ENCODE results near the gene DNAJB9.
"Not testable (repeated sequence)": the region's sequence is repeated elsewhere in the genome, so short reads cannot be mapped to it uniquely, and the experiment has no call there.

DNAJB9 gene

GRCh38 chr7:108569381-108570145 lies at the start of gene DNAJB9, which contains the start of gene THAP5:
TSS of gene DNAJB9 (plus strand) at chr7:108569874. CDS start at chr7:108571727, 1,853 bp downstream.
TSS of gene THAP5 (minus strand) at chr7:108569706. CDS start at chr7:108569569, 137 bp downstream.
- Mint-ChIP-seq H3K9me3 (peaks cover 5% of the 10 kb centered on the region), H3K4me1 (peaks cover 64% of the 10 kb centered on the region), H3K4me3 (peak within 1 kb of the TSS; percentile 98), H3K27ac (peak within 1 kb of the TSS; percentile 99), H3K36me3 (peaks cover 20% of the 10 kb centered on the region), H3K27me3 (no peaks in the 10 kb centered on the region)

DNA sequence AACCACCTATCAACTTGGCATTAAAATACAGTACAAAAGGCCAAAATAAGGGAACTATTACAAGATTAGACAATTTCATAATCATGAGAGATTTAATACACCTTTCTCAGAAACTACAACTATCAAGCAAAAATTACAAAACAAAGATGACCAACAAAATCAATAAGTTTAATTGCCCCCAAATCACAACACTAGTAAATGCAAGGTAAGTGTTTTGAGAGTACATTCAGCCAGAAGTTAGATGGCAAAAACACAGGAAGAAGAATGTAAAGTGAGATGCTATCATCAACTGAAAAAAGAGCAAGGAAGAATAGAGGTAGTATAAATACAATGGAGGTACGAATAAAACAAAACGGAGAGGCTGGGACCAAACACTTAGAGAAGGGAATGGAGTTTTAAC lies 46.9 kb upstream of the DNAJB9 start:
- no peaks in the 10 kb centered on the region for H3K27me3 Mint-ChIP-seq
- H3K36me3 Mint-ChIP-seq, result peaks cover 25% of the 10 kb centered on the region
- H3K4me3 Mint-ChIP-seq, result peak overlapping the region; percentile 11
- peaks cover 60% of the 10 kb centered on the region for H3K4me1 Mint-ChIP-seq
- H3K27ac Mint-ChIP-seq, result peak overlapping the region; percentile 92
- no peaks in the 10 kb centered on the region for H3K9me3 Mint-ChIP-seq

GRCh38 chr7:108525327-108525984 lies 44.2 kb upstream of the DNAJB9 start:
- H3K27ac Mint-ChIP-seq, result peak overlapping the region; percentile 96
- H3K27me3 Mint-ChIP-seq, result peaks cover 4% of the 10 kb centered on the region
- no peaks in the 10 kb centered on the region for H3K9me3 Mint-ChIP-seq
- peaks cover 48% of the 10 kb centered on the region for H3K4me1 Mint-ChIP-seq
- peaks cover 4% of the 10 kb centered on the region for H3K36me3 Mint-ChIP-seq
- peak overlapping the region; percentile 95 for H3K4me3 Mint-ChIP-seq

- peaks cover 3% of the 10 kb centered on the region for H3K36me3 Mint-ChIP-seq
- no peaks in the 10 kb centered on the region for H3K9me3 Mint-ChIP-seq
- peak within 1 kb of the TSS; percentile 96 for H3K27ac Mint-ChIP-seq
- peak within 1 kb of the TSS; percentile 95 for H3K4me3 Mint-ChIP-seq
- H3K27me3 Mint-ChIP-seq, result peaks cover 4% of the 10 kb centered on the region
- H3K4me1 Mint-ChIP-seq, result peaks cover 44% of the 10 kb centered on the region
Observed at GRCh38 chr7:108525985-108526767, 43.5 kb upstream of the DNAJB9 start, which contains the start of gene PNPLA8. TSS of gene PNPLA8 (minus strand) at chr7:108526135. CDS start at chr7:108515491, 10,644 bp downstream.

GRCh38 chr7:108526768-108527017 lies 43.0 kb upstream of the DNAJB9 start:
- H3K4me1 Mint-ChIP-seq, result peaks cover 39% of the 10 kb centered on the region
- no peaks in the 10 kb centered on the region for H3K36me3 Mint-ChIP-seq
- H3K9me3 Mint-ChIP-seq, result no peaks in the 10 kb centered on the region
- H3K27me3 Mint-ChIP-seq, result peaks cover 4% of the 10 kb centered on the region
- H3K27ac Mint-ChIP-seq, result peak overlapping the region; percentile 96
- H3K4me3 Mint-ChIP-seq, result peak overlapping the region; percentile 95

GRCh38 chr7:108528183-108528712 lies 41.4 kb upstream of the DNAJB9 start:
- Mint-ChIP-seq H3K27ac (no peak overlapping the region), H3K36me3 (no peaks in the 10 kb centered on the region), H3K4me3 (no peak overlapping the region), H3K4me1 (peaks cover 27% of the 10 kb centered on the region), H3K9me3 (no peaks in the 10 kb centered on the region), H3K27me3 (peaks cover 4% of the 10 kb centered on the region)

DNA sequence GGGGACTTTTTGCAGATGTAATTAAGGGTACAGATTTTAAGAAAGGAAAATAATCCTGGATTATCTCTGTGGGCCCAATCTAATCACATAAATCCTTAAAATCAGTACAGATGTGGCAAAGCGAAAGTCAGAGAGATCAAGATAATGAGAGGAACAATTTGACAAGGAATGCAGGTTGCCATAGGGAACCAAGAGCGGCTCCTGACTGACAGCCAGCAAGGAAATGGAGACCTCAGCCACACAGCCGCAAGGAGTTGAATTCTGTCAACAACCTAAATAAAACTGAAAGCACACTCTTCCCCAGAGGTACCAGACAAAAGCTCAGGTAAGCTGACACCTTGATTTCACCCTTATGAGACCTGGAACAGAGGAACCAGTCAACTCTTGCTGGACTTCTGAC lies 40.3 kb upstream of the DNAJB9 start:
- H3K4me3 Mint-ChIP-seq, result no peak overlapping the region
- H3K27ac Mint-ChIP-seq, result no peak overlapping the region
- H3K36me3 Mint-ChIP-seq, result peaks cover under 1% of the 10 kb centered on the region
- H3K9me3 Mint-ChIP-seq, result no peaks in the 10 kb centered on the region
- H3K27me3 Mint-ChIP-seq, result peaks cover 5% of the 10 kb centered on the region
- H3K4me1 Mint-ChIP-seq, result peaks cover 16% of the 10 kb centered on the region

DNA sequence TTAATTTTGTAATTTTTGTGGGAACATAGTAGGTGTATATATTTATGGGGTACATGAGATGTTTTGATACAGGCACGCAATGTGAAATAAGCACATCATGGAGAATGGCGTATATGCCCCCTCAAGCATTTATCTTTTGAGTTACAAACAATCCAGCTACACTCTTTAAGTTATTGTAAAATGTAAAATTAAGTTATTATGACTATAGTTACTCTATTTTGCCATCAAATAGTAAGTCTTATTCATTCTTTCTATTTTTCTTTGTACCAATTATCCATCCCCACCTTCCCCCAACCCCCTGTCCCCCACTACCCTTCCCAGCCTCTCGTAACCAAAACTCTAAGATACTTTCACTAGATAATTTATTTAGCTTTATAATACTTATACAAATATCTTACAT lies 36.0 kb upstream of the DNAJB9 start:
- Mint-ChIP-seq H3K4me3 (no peak overlapping the region), H3K9me3 (no peaks in the 10 kb centered on the region), H3K27me3 (peaks cover 10% of the 10 kb centered on the region), H3K36me3 (peaks cover 3% of the 10 kb centered on the region), H3K27ac (no peak overlapping the region), H3K4me1 (no peaks in the 10 kb centered on the region)

DNA sequence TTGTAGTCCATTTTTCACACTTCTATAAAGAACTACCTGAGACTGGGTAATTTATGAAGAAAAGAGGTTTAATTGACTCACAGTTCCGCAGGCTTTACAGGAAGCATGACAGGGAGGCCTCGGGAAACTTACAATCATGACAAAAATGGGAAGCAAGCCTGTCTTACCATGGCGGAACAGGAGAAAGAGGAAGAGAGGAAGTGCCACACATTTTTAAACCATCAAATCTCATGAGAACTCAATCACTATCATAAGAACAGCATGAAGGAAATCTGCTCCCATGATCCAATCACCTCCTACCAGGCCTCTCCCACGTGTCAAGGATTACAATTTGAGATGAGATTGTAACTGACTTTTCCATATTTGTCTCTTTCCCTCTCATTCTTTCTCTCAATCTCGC lies 34.4 kb upstream of the DNAJB9 start:
- Mint-ChIP-seq H3K4me3 (no peak overlapping the region), H3K27me3 (peaks cover 8% of the 10 kb centered on the region), H3K9me3 (no peaks in the 10 kb centered on the region), H3K36me3 (peaks cover 3% of the 10 kb centered on the region), H3K4me1 (no peaks in the 10 kb centered on the region), H3K27ac (no peak overlapping the region)

DNA sequence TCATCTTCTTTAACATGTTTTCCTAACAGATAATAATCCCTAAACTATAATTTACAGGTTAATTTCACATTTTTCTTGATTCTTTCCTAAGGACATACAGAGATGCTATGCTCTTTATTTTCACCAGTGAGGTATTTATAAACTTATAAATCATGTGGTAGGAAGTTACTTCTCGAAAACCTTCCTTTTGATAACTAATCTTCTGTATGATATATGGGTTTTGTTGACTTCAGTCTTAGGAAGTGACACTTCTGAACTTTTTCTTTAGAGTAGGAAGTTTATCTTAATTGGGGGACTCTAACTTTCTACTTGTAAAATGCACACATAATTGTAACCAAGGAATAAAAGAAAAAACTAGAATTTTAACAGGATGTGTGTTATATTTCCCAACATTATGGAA lies 33.9 kb upstream of the DNAJB9 start:
- H3K36me3 Mint-ChIP-seq, result peaks cover 3% of the 10 kb centered on the region

GRCh38 chr7:108537229-108537628 lies 32.4 kb upstream of the DNAJB9 start:
- H3K36me3 Mint-ChIP-seq, result peaks cover 3% of the 10 kb centered on the region
- H3K4me3 Mint-ChIP-seq, result no peak overlapping the region
- peaks cover 7% of the 10 kb centered on the region for H3K27me3 Mint-ChIP-seq
- no peaks in the 10 kb centered on the region for H3K9me3 Mint-ChIP-seq
- no peak overlapping the region for H3K27ac Mint-ChIP-seq
- no peaks in the 10 kb centered on the region for H3K4me1 Mint-ChIP-seq

More for the DNA sequence above, 33.9 kb upstream of the DNAJB9 start:
- Mint-ChIP-seq H3K27me3 (peaks cover 7% of the 10 kb centered on the region), H3K27ac (no peak overlapping the region), H3K4me1 (no peaks in the 10 kb centered on the region), H3K4me3 (no peak overlapping the region), H3K9me3 (no peaks in the 10 kb centered on the region)

DNA sequence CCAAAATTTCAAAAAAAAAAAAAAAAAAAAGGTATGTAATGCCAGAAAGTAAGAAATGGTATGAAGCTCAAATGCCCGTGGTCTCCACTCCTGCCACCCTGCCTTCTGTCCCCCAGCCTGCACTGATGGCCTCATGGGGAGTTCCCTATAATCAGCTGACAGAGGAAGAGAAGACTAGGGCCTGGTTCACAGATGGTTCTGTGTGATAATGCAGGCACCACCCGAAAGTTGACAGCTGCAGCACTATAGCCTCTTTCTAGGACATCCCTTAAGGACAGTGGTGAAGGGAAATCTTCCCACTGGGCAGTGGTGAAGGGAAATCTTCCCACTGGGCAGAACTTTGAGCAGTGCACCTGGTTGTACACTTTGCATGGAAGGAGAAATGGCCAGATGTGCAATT lies 31.4 kb upstream of the DNAJB9 start:
- H3K4me3 Mint-ChIP-seq, H3K9me3 Mint-ChIP-seq, H3K27ac Mint-ChIP-seq, H3K27me3 Mint-ChIP-seq, H3K4me1 Mint-ChIP-seq, H3K36me3 Mint-ChIP-seq: not testable (repeated sequence)

GRCh38 chr7:108538685-108539084 lies 31.0 kb upstream of the DNAJB9 start:
- not testable (repeated sequence) for H3K27me3 Mint-ChIP-seq, H3K9me3 Mint-ChIP-seq, H3K27ac Mint-ChIP-seq, H3K4me1 Mint-ChIP-seq, H3K4me3 Mint-ChIP-seq, H3K36me3 Mint-ChIP-seq

GRCh38 chr7:108541478-108541877 lies 28.2 kb upstream of the DNAJB9 start:
- Mint-ChIP-seq H3K36me3 (peaks cover 2% of the 10 kb centered on the region), H3K9me3 (no peaks in the 10 kb centered on the region), H3K4me3 (no peak overlapping the region), H3K27me3 (peaks cover 2% of the 10 kb centered on the region), H3K4me1 (no peaks in the 10 kb centered on the region), H3K27ac (no peak overlapping the region)

DNA sequence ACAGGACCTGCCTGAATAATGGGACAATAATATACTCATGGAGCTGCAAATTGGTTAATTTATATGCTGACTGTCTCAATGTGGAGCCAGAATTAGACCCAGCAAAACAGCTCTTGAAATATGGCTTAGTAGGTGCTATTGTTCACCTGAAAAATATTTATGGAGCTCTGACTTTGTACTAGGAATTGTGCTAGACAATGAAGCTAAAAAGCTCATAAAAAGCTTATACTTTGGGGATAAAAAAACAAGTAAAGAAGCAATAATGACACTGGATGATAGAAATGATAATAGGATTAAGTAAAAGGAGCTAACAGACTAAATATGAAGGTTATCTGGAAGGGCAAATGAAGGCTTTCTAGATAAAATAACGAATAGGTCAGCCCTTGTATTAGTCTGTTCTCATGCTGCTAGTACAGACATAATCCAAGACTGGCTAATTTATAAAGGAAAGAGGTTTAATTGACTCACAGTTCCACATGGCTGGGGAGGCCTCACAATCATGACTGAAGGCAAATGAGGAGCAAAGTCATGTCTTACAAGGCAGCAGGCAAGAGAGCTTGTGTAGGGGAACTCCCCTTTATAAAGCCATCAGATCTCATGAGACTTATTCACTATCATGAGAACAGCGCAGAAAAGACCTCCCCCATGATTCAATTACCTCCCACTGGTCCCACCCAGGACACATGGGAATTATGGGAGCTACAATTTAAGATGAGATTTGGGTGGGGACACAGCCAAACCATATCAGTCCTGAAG lies 21.4 kb upstream of the DNAJB9 start:
- H3K9me3 Mint-ChIP-seq, H3K4me1 Mint-ChIP-seq, H3K27ac Mint-ChIP-seq, H3K36me3 Mint-ChIP-seq, H3K4me3 Mint-ChIP-seq, H3K27me3 Mint-ChIP-seq: not testable (repeated sequence)
